HepG2 (cell line): ENCODE data around the gene PNLIPRP2. TPM values are rescaled to one million over a fixed set of nuclear protein-coding genes. Genes with fewer than 3 reads are reported as not detected.

Experiments used
- ATAC-seq: fragments of 200-7000 bp; cut with Tn5 transposase; 3 replicates; pipeline ENCODE4 v1.9.1; 2020; ENCODE audit warnings: mild to moderate bottlenecking, moderate library complexity
- BruUV-seq: library from RNA; stranded (reverse); fragments of 400-500 nt; replicated peaks from 2 replicates; lab custom pipeline; 2021; lab: Mats Ljungman, UMichigan
- CTCF ChIA-PET: fragments of 300-600 bp; formaldehyde crosslinking; extraction: SDS; loops from one replicate; lab custom pipeline; 2021; ENCODE audit warnings: low total read pairs, inconsistent platforms, low intra/inter-chr PET ratio; lab: Yijun Ruan, JAX
- POLR2A ChIA-PET: fragments of 350-600 bp; sonication (Branson Sonifier 250); formaldehyde crosslinking; loops from one replicate; lab custom pipeline; 2020; ENCODE audit warnings: antibody characterized with exemption, inconsistent platforms; lab: Yijun Ruan, JAX
- DNase-seq: peaks from one replicate; pipeline ENCODE4 v3.0.0-alpha.2; 2015; ENCODE audit warnings: low spot score
- FAIRE-seq: peaks from 3 replicates; lab custom pipeline; 2011; peaks lifted over from hg19 to GRCh38; lab: Jason Lieb, UNC
- H2AFZ ChIP-seq: one replicate; pipeline ENCODE4 v1.6.1; 2011; ENCODE audit warnings: low read length, inconsistent platforms
- H3K27ac ChIP-seq: fragments of 300-600 bp; 3 replicates; pipeline ENCODE4 v1.8.0; 2011; ENCODE audit warnings: mixed run types, mild to moderate bottlenecking, mixed read lengths, low read length, inconsistent platforms; ENCODE audit not compliant: insufficient read depth; ENCODE audit errors: extremely low read length
- H3K27me3 ChIP-seq, 2 experiments: fragments of 200-600 bp in 1 of 2; 2 replicates in 1 of 2; 3 replicates in 1 of 2; pipeline versions ENCODE4 v1.6.0 to v1.8.0; 2011; ENCODE audit warnings: low read length in 2 of 2, mild to moderate bottlenecking in 2 of 2, moderate library complexity in 2 of 2, inconsistent platforms in 1 of 2; ENCODE audit not compliant: insufficient read depth in 2 of 2, control insufficient read depth in 1 of 2
- H3K36me3 ChIP-seq, 2 experiments: fragments of 200-600 bp in 1 of 2; replicated peaks in 1 of 2; 2 replicates in 1 of 2; 3 replicates in 1 of 2; pipeline versions ENCODE4 v1.5.1 to v1.8.0; 2011; ENCODE audit warnings: low read length in 2 of 2, inconsistent platforms in 1 of 2; ENCODE audit not compliant: insufficient read depth in 2 of 2, control insufficient read depth in 1 of 2
- H3K4me1 ChIP-seq: 2 replicates; pipeline ENCODE4 v1.5.1; 2012; ENCODE audit warnings: low read length, inconsistent platforms; ENCODE audit not compliant: insufficient read depth
- H3K4me2 ChIP-seq: 2 replicates; pipeline ENCODE4 v1.6.0; 2011; ENCODE audit warnings: low read depth, low read length, inconsistent platforms
- H3K4me3 ChIP-seq, 3 experiments: fragments of 200-600 bp in 1 of 3; sonication (generic), shearing (Covaris generic) in 1 of 3; replicated peaks in 1 of 3; 2 replicates each; pipeline ENCODE4 v1.5.1; 2011 to 2016; ENCODE audit warnings: low read length in 3 of 3, inconsistent platforms in 2 of 3, low read depth in 2 of 3, mild to moderate bottlenecking in 2 of 3, control low read depth in 1 of 3, mixed read lengths in 1 of 3; ENCODE audit not compliant: insufficient read depth in 1 of 3
- H3K79me2 ChIP-seq: one replicate; pipeline ENCODE4 v1.6.1; 2011; ENCODE audit warnings: low read length, inconsistent platforms; ENCODE audit not compliant: insufficient read depth
- H3K9ac ChIP-seq: 2 replicates; pipeline ENCODE4 v1.6.0; 2011; ENCODE audit warnings: mild to moderate bottlenecking, low read depth, low read length, inconsistent platforms; ENCODE audit not compliant: insufficient read depth
- H3K9me3 ChIP-seq: 2 replicates; pipeline ENCODE4 v1.5.1; 2012; ENCODE audit warnings: mild to moderate bottlenecking, low read length
- H4K20me1 ChIP-seq: 2 replicates; pipeline ENCODE4 v1.6.0; 2011; ENCODE audit warnings: inconsistent platforms, mild to moderate bottlenecking, low read length, moderate library complexity; ENCODE audit not compliant: insufficient read depth
- HHEX ChIP-seq: IDR thresholded peaks from 2 replicates; pipeline ENCODE4 v1.6.1; 2016; ENCODE audit warnings: control low read depth
- PHF8 ChIP-seq: sonication (generic); formaldehyde crosslinking; IDR thresholded peaks from 2 replicates; pipeline ENCODE4 v1.5.0; 2020; ENCODE audit warnings: missing genetic modification reagents
- POLR2A ChIP-seq, 2 experiments: IDR thresholded peaks; 2 replicates each; pipeline ENCODE4 v1.6.1; 2011; ENCODE audit warnings: low read depth in 2 of 2, low read length in 2 of 2, mild to moderate bottlenecking in 1 of 2, moderate library complexity in 1 of 2; ENCODE audit not compliant: insufficient read depth in 1 of 2
- SMAD3 ChIP-seq: sonication (generic); formaldehyde crosslinking; IDR thresholded peaks from 2 replicates; pipeline ENCODE4 v1.4.0; 2020; ENCODE audit warnings: missing genetic modification reagents
- SP1 ChIP-seq, 2 experiments: fragments of 450-650 bp in 1 of 2; sonication (generic) in 1 of 2; formaldehyde crosslinking in 1 of 2; IDR thresholded peaks; 2 replicates each; pipeline versions ENCODE4 v1.4.0 to v1.6.1; 2016 to 2020; ENCODE audit warnings: missing genetic modification reagents in 1 of 2
- THYN1 ChIP-seq: sonication (generic); formaldehyde crosslinking; IDR thresholded peaks from 2 replicates; pipeline ENCODE4 v1.8.1; 2023; ENCODE audit warnings: low read depth, mild to moderate bottlenecking, moderate library complexity, missing genetic modification reagents, borderline replicate concordance
- ZBTB7B ChIP-seq: sonication (generic); formaldehyde crosslinking; IDR thresholded peaks from 2 replicates; pipeline ENCODE4 v1.4.0; 2020; ENCODE audit warnings: missing genetic modification reagents
- ZFX ChIP-seq: sonication (generic); formaldehyde crosslinking; IDR thresholded peaks from 2 replicates; pipeline ENCODE4 v1.4.0; 2020; ENCODE audit warnings: mild to moderate bottlenecking, low read depth, missing genetic modification reagents, moderate library complexity
- ZNF234 ChIP-seq: sonication (generic); formaldehyde crosslinking; conservative IDR thresholded peaks from 2 replicates; pipeline ENCODE4 v1.5.1; 2020; ENCODE audit warnings: mild to moderate bottlenecking, missing genetic modification reagents
- ZNF367 ChIP-seq: sonication (generic); formaldehyde crosslinking; IDR thresholded peaks from 2 replicates; pipeline ENCODE4 v1.4.0; 2020; ENCODE audit warnings: missing genetic modification reagents, borderline replicate concordance
- ZNF782 ChIP-seq: sonication (generic); formaldehyde crosslinking; IDR thresholded peaks from 2 replicates; pipeline ENCODE4 v1.4.0; 2020; ENCODE audit warnings: missing genetic modification reagents, mild to moderate bottlenecking, borderline replicate concordance
- whole genome bisulfite sequencing: methylation state at CpG from one replicate; pipeline ENCODE4 v1.1.6; 2017; ENCODE audit warnings: low lambda C conversion rate; 5-methylcytosine and 5-hydroxymethylcytosine counted together
- in situ Hi-C: cut with HindIII; loops from 2 replicates; pipeline ENCODE4 v1.10.0; 2017; ENCODE audit warnings: low pct_unique_long_range_greater_than_20kb; ENCODE audit not compliant: extremely low pct_ligation_motif_present
- intact Hi-C: fragments of 100-400 bp; cut with micrococcal nuclease; formaldehyde crosslinking; loops from one replicate; pipeline ENCODE4 v1.10.0; 2022; ENCODE audit not compliant: unreplicated experiment
- polyA plus RNA-seq, 8 experiments: library from polyadenylated mRNA; depleted of rRNA in 3 of 8; stranded (reverse) in 7 of 8; unstranded in 1 of 8; fragments of >200 nt; fragmentation: Illumina TruSeq in 4 of 8; extraction: Trizol in 4 of 8; gene quantifications; 2 replicates each; pipeline versions ENCODE4 v1.2.1 to v1.2.3, GENCODE V29; 2011 to 2016; ENCODE audit warnings: low read depth in 4 of 8, missing spikeins in 1 of 8, mixed read lengths in 1 of 8; ENCODE audit not compliant: insufficient read depth in 1 of 8
- total RNA-seq, 5 experiments: library from RNA; depleted of rRNA; stranded (reverse); fragments of >200 nt; fragmentation: Illumina TruSeq; extraction: Trizol; gene quantifications; 2 replicates each; pipeline ENCODE4 v1.2.3, GENCODE V29; 2016; ENCODE audit warnings: low read depth in 1 of 5
- TF ChIP-seq, protein P1 (sequence below): sonication (generic); formaldehyde crosslinking; IDR thresholded peaks from 2 replicates; pipeline ENCODE4 v1.4.0; 2020; ENCODE audit warnings: missing genetic modification reagents; ENCODE audit errors: not compliant biosample characterization
- TF ChIP-seq, protein P2 (sequence below): sonication (generic); formaldehyde crosslinking; IDR thresholded peaks from 2 replicates; pipeline ENCODE4 v1.5.0; 2020; ENCODE audit warnings: mild to moderate bottlenecking, missing genetic modification reagents

The PNLIPRP2 gene
- total and polyA plus RNA-seq, 2 of the 13 experiments (the other 11 are each of a cell fraction or from before 2014, with no cell fraction given) = 0.21 to 0.97 TPM

DNA sequence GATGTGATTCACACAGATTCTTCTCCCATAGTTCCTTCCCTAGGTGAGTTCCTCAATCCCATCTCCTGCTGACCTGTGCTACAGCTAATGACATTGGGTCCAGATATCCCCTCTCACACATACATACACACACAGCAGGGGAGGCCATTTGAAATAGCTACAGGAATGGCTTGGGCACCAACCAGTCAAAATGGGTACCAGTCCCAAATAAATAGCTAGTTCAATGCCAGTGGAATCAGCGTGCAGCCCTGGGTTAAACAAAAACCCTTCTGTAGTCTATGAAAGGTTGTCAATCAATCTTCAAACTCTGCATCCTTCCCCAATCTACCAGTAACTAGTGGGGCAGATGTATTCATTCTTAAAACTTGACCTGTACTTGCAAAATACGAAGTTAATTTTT lies 9.3 kb downstream of the PNLIPRP2 start:
- POLR2A ChIA-PET = no interaction called here
- BruUV-seq = no TSS peak
- no peak overlapping the region for H3K27ac ChIP-seq
- H3K4me2 ChIP-seq = no peak overlapping the region
- no peak overlapping the region for H3K9ac ChIP-seq
- CTCF ChIA-PET = no interaction called here
- H3K36me3 ChIP-seq = no peaks in the 10 kb centered on the region
- H3K4me1 ChIP-seq = no peaks in the 10 kb centered on the region
- ATAC-seq (no peak), FAIRE-seq (no peak), DNase-seq (no peak)
- intact Hi-C loops = no loop called here
- H3K9me3 ChIP-seq = no peaks in the 10 kb centered on the region
- H3K79me2 ChIP-seq = no peaks in the 10 kb centered on the region
- TF ChIP-seq HHEX (CRISPR knock-in tag) (no peak), ZBTB7B (CRISPR knock-in tag) (no peak), ZNF367 (CRISPR knock-in tag) (no peak), THYN1 (CRISPR knock-in tag) (no peak), SP1 (IDR thresholded peaks at IDR 0.05) (no peak), SP1 (CRISPR knock-in tag; IDR thresholded peaks at IDR 0.05) (no peak), ZFX (no peak), SMAD3 (CRISPR knock-in tag) (no peak), ZNF782 (CRISPR knock-in tag) (no peak), PHF8 (CRISPR knock-in tag) (no peak), ZNF234 (CRISPR knock-in tag) (no peak), POLR2A (IDR thresholded peaks at IDR 0.05; ENCODE audit: insufficient read depth in 1 of 2, low read depth in 2 of 2, low read length in 2 of 2) (no peak)
- TF ChIP-seq, protein P1, sequence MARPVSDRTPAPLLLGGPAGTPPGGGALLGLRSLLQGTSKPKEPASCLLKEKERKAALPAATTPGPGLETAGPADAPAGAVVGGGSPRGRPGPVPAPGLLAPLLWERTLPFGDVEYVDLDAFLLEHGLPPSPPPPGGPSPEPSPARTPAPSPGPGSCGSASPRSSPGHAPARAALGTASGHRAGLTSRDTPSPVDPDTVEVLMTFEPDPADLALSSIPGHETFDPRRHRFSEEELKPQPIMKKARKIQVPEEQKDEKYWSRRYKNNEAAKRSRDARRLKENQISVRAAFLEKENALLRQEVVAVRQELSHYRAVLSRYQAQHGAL (CRISPR knock-in tag) = no peak
- TF ChIP-seq, protein P2, sequence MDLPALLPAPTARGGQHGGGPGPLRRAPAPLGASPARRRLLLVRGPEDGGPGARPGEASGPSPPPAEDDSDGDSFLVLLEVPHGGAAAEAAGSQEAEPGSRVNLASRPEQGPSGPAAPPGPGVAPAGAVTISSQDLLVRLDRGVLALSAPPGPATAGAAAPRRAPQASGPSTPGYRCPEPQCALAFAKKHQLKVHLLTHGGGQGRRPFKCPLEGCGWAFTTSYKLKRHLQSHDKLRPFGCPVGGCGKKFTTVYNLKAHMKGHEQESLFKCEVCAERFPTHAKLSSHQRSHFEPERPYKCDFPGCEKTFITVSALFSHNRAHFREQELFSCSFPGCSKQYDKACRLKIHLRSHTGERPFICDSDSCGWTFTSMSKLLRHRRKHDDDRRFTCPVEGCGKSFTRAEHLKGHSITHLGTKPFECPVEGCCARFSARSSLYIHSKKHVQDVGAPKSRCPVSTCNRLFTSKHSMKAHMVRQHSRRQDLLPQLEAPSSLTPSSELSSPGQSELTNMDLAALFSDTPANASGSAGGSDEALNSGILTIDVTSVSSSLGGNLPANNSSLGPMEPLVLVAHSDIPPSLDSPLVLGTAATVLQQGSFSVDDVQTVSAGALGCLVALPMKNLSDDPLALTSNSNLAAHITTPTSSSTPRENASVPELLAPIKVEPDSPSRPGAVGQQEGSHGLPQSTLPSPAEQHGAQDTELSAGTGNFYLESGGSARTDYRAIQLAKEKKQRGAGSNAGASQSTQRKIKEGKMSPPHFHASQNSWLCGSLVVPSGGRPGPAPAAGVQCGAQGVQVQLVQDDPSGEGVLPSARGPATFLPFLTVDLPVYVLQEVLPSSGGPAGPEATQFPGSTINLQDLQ (CRISPR knock-in tag) = no peak
- no peak overlapping the region for H2AFZ ChIP-seq
- H4K20me1 ChIP-seq = no peaks in the 10 kb centered on the region
- WGBS = 55% methylated on average over 2 of the region's 2 CpGs
- no peaks in the 10 kb centered on the region for H3K27me3 ChIP-seq
- no peak overlapping the region for H3K4me3 ChIP-seq
- in situ Hi-C loops = no loop called here
